GM23338 (cell line): ENCODE results near the gene ZBTB40. TPM values are rescaled to one million over a fixed set of nuclear protein-coding genes. Genes with fewer than 3 reads are reported as not detected.

Experiments used
- ATAC-seq: fragments of 200-7000 bp; cut with Tn5 transposase; 3 replicates; pipeline ENCODE4 v1.9.1; 2020
- DNase-seq: peaks from one replicate; pipeline ENCODE4 v3.0.0-alpha.2; 2015; ENCODE audit warnings: low spot score
- H2AFZ ChIP-seq: fragments of 200-600 bp; sonication (generic); 2 replicates; pipeline ENCODE4 v1.8.0; 2016; ENCODE audit warnings: antibody characterized with exemption, mild to moderate bottlenecking, moderate library complexity
- H3F3A ChIP-seq: fragments of 200-600 bp; sonication (generic); replicated peaks from 2 replicates; pipeline ENCODE4 v1.8.0; 2017; ENCODE audit warnings: antibody characterized with exemption, mixed run types, low read depth
- H3K27ac ChIP-seq: fragments of 200-600 bp; sonication (generic); 2 replicates; pipeline ENCODE4 v1.6.1; 2016; ENCODE audit warnings: low read depth
- H3K27me3 ChIP-seq: fragments of 200-600 bp; sonication (generic); 2 replicates; pipeline ENCODE4 v1.8.0; 2016; ENCODE audit warnings: mild to moderate bottlenecking, mixed run types, moderate library complexity; ENCODE audit not compliant: insufficient read depth
- H3K36me3 ChIP-seq: fragments of 200-600 bp; sonication (generic); 2 replicates; pipeline ENCODE4 v1.8.0; 2016; ENCODE audit warnings: mild to moderate bottlenecking; ENCODE audit not compliant: insufficient read depth
- H3K4me1 ChIP-seq: fragments of 200-600 bp; sonication (generic); 2 replicates; pipeline ENCODE4 v1.8.0; 2016; ENCODE audit warnings: mild to moderate bottlenecking, moderate library complexity; ENCODE audit not compliant: insufficient read depth
- H3K4me2 ChIP-seq: fragments of 200-600 bp; sonication (generic); 2 replicates; pipeline ENCODE4 v1.7.1; 2017; ENCODE audit warnings: mixed run types
- H3K4me3 ChIP-seq: fragments of 200-600 bp; sonication (generic); 2 replicates; pipeline ENCODE4 v1.6.1; 2016; ENCODE audit warnings: mixed run types
- H3K79me2 ChIP-seq: fragments of 200-600 bp; sonication (generic); replicated peaks from 2 replicates; pipeline ENCODE4 v1.8.0; 2017; ENCODE audit warnings: mild to moderate bottlenecking; ENCODE audit not compliant: insufficient read depth
- H3K9me2 ChIP-seq: fragments of 200-600 bp; sonication (generic); 2 replicates; pipeline ENCODE4 v1.8.0; 2017; ENCODE audit not compliant: insufficient read depth
- H4K20me1 ChIP-seq: fragments of 200-600 bp; sonication (generic); replicated peaks from 2 replicates; pipeline ENCODE4 v1.8.0; 2017; ENCODE audit warnings: mild to moderate bottlenecking; ENCODE audit not compliant: insufficient read depth
- H3K27ac Mint-ChIP-seq: 2 replicates; pipeline ENCODE4 v1.8.0; 2020; ENCODE audit warnings: inconsistent platforms, mild to moderate bottlenecking, moderate library complexity, mixed read lengths
- H3K27me3 Mint-ChIP-seq: 3 replicates; pipeline ENCODE4 v1.8.0; 2022; ENCODE audit warnings: low read depth, mild to moderate bottlenecking, moderate library complexity, mixed read lengths, inconsistent platforms; ENCODE audit not compliant: insufficient read depth, poor library complexity
- H3K36me3 Mint-ChIP-seq: 3 replicates; pipeline ENCODE4 v1.8.0; 2021; ENCODE audit warnings: low read depth, mild to moderate bottlenecking, inconsistent platforms, moderate library complexity, mixed read lengths
- H3K4me1 Mint-ChIP-seq: 3 replicates; pipeline ENCODE4 v1.8.0; 2020; ENCODE audit warnings: mild to moderate bottlenecking, inconsistent platforms, mixed read lengths
- H3K4me3 Mint-ChIP-seq: 3 replicates; pipeline ENCODE4 v1.8.0; 2021; ENCODE audit warnings: moderate library complexity, mild to moderate bottlenecking, inconsistent platforms, mixed read lengths
- H3K9me3 Mint-ChIP-seq: 3 replicates; pipeline ENCODE4 v1.8.0; 2020; ENCODE audit warnings: moderate library complexity, mild to moderate bottlenecking, inconsistent platforms, mixed read lengths
- POLR2AphosphoS5 ChIP-seq: IDR thresholded peaks from 2 replicates; pipeline ENCODE4 v1.6.1; 2016; ENCODE audit warnings: antibody characterized with exemption, low read depth
- polyA plus RNA-seq: library from polyadenylated mRNA; unstranded; fragments of >200 nt; fragmentation: Nextera tagmentation; extraction: Ambion mirVana; gene quantifications from 2 replicates; pipeline ENCODE4 v1.2.1, GENCODE V29; 2016
- total RNA-seq: library from RNA; depleted of rRNA; stranded (reverse); fragments of >200 nt; shearing (Covaris generic); gene quantifications from 2 replicates; pipeline ENCODE4 v1.2.3, GENCODE V29; 2014
- TF ChIP-seq, protein P1 (sequence below): fragments of 250-450 bp; sonication (Bioruptor Pico); IDR thresholded peaks from 2 replicates; pipeline ENCODE4 v1.5.0; 2020; ENCODE audit warnings: mild to moderate bottlenecking, moderate library complexity
- TF ChIP-seq, protein P2 (sequence below): IDR thresholded peaks from one replicate; pipeline ENCODE4 v1.6.1; 2018; ENCODE audit warnings: antibody characterized with exemption; ENCODE audit not compliant: unreplicated experiment

Gene ZBTB40
- total and polyA plus RNA-seq, 2 experiments from 2014 or later: 3.1 to 22.7 TPM

DNA sequence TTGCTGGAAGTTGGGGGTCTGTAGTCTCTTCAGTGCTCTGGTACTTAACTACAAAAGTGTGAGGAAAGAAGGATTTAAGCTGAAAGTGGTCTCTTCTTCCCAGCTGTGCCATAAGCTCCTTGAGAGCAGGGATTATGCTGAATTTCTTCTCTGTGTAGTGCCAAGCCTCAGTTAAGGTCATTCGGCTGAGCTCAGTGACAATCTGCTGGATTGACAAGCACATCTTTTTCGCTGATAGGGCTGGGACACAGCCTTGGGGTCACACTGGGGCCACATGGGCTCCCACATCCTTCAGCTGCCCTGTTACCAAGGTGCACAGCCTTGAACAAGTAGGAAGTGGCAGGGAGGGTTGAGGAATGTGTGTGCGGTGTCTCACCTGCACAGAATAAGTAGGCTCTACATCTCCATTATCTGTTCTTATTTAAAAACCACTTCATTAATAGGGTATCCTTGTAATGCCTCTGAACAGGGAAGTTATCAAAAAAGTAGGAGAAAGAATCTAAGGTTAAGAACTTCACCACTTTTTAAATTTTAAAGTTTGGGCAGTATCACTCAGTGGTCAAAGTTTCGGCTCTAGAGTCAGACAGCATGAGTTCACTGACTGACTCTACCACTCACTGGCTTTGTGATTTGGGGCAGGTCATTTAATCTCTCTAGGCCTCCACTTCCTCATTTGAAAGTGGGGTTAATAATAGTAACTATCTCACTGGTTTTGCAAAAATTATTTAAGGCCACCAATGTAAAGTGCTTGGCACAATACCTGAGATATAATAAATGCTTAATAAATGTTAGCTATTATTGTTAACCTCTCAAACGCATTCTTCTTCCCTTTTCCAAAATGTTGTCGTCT, 10.3 kb downstream of the ZBTB40 start (continued):
- TF ChIP-seq, protein P1, sequence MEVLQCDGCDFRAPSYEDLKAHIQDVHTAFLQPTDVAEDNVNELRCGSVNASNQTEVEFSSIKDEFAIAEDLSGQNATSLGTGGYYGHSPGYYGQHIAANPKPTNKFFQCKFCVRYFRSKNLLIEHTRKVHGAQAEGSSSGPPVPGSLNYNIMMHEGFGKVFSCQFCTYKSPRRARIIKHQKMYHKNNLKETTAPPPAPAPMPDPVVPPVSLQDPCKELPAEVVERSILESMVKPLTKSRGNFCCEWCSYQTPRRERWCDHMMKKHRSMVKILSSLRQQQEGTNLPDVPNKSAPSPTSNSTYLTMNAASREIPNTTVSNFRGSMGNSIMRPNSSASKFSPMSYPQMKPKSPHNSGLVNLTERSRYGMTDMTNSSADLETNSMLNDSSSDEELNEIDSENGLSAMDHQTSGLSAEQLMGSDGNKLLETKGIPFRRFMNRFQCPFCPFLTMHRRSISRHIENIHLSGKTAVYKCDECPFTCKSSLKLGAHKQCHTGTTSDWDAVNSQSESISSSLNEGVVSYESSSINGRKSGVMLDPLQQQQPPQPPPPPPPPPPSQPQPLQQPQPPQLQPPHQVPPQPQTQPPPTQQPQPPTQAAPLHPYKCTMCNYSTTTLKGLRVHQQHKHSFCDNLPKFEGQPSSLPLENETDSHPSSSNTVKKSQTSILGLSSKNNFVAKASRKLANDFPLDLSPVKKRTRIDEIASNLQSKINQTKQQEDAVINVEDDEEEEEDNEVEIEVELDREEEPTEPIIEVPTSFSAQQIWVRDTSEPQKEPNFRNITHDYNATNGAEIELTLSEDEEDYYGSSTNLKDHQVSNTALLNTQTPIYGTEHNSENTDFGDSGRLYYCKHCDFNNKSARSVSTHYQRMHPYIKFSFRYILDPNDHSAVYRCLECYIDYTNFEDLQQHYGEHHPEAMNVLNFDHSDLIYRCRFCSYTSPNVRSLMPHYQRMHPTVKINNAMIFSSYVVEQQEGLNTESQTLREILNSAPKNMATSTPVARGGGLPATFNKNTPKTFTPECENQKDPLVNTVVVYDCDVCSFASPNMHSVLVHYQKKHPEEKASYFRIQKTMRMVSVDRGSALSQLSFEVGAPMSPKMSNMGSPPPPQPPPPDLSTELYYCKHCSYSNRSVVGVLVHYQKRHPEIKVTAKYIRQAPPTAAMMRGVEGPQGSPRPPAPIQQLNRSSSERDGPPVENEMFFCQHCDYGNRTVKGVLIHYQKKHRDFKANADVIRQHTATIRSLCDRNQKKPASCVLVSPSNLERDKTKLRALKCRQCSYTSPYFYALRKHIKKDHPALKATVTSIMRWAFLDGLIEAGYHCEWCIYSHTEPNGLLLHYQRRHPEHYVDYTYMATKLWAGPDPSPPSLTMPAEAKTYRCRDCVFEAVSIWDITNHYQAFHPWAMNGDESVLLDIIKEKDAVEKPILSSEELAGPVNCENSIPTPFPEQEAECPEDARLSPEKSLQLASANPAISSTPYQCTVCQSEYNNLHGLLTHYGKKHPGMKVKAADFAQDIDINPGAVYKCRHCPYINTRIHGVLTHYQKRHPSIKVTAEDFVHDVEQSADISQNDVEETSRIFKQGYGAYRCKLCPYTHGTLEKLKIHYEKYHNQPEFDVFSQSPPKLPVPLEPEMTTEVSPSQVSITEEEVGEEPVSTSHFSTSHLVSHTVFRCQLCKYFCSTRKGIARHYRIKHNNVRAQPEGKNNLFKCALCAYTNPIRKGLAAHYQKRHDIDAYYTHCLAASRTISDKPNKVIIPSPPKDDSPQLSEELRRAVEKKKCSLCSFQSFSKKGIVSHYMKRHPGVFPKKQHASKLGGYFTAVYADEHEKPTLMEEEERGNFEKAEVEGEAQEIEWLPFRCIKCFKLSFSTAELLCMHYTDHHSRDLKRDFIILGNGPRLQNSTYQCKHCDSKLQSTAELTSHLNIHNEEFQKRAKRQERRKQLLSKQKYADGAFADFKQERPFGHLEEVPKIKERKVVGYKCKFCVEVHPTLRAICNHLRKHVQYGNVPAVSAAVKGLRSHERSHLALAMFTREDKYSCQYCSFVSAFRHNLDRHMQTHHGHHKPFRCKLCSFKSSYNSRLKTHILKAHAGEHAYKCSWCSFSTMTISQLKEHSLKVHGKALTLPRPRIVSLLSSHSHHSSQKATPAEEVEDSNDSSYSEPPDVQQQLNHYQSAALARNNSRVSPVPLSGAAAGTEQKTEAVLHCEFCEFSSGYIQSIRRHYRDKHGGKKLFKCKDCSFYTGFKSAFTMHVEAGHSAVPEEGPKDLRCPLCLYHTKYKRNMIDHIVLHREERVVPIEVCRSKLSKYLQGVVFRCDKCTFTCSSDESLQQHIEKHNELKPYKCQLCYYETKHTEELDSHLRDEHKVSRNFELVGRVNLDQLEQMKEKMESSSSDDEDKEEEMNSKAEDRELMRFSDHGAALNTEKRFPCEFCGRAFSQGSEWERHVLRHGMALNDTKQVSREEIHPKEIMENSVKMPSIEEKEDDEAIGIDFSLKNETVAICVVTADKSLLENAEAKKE (CRISPR knock-in tag): no peak
- TF ChIP-seq, protein P2, sequence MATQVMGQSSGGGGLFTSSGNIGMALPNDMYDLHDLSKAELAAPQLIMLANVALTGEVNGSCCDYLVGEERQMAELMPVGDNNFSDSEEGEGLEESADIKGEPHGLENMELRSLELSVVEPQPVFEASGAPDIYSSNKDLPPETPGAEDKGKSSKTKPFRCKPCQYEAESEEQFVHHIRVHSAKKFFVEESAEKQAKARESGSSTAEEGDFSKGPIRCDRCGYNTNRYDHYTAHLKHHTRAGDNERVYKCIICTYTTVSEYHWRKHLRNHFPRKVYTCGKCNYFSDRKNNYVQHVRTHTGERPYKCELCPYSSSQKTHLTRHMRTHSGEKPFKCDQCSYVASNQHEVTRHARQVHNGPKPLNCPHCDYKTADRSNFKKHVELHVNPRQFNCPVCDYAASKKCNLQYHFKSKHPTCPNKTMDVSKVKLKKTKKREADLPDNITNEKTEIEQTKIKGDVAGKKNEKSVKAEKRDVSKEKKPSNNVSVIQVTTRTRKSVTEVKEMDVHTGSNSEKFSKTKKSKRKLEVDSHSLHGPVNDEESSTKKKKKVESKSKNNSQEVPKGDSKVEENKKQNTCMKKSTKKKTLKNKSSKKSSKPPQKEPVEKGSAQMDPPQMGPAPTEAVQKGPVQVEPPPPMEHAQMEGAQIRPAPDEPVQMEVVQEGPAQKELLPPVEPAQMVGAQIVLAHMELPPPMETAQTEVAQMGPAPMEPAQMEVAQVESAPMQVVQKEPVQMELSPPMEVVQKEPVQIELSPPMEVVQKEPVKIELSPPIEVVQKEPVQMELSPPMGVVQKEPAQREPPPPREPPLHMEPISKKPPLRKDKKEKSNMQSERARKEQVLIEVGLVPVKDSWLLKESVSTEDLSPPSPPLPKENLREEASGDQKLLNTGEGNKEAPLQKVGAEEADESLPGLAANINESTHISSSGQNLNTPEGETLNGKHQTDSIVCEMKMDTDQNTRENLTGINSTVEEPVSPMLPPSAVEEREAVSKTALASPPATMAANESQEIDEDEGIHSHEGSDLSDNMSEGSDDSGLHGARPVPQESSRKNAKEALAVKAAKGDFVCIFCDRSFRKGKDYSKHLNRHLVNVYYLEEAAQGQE: no peak

DNA sequence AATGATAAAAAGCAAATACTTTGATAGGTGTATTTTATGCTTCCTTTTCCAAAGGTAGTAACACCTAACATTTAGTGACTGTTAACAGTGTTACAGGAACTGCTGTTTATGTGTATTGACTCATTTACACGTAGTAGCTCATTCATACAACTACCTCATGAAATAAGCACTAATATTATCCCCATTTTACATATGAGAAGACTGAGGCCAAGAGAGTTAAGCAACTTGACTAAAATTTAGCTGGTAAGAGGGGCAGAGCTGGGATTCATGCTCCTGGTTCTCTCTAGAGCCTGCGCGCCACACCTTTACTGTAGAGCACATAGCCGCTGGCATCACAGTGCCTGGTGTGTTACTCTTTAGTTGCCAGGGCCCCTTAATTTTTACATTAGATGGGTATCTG, 11.3 kb downstream of the ZBTB40 start:
- H4K20me1 ChIP-seq: peaks cover 12% of the 10 kb centered on the region; the same call in 1 of the 2 replicates
- no peak overlapping the region for H2AFZ ChIP-seq
- H3K4me1 Mint-ChIP-seq: peaks cover 8% of the 10 kb centered on the region
- H3K79me2 ChIP-seq: peaks cover 94% of the 10 kb centered on the region
- ATAC-seq (no peak), DNase-seq (no peak)
- H3K4me3 ChIP-seq: no peak overlapping the region
- H3K9me3 Mint-ChIP-seq: peaks cover 21% of the 10 kb centered on the region
- H3K4me1 ChIP-seq: 0 out of 2 replicates have a peak, but pooled peaks cover 3% of the 10 kb centered on the region
- no peak overlapping the region for H3K4me2 ChIP-seq
- no peaks in the 10 kb centered on the region for H3F3A ChIP-seq
- H3K27me3 ChIP-seq: no peaks in the 10 kb centered on the region
- H3K36me3 Mint-ChIP-seq: peaks cover 12% of the 10 kb centered on the region; the same call in 2 of the 3 replicates
- H3K27me3 Mint-ChIP-seq: no peaks in the 10 kb centered on the region
- no peak overlapping the region for H3K27ac Mint-ChIP-seq
- no peaks in the 10 kb centered on the region for H3K9me2 ChIP-seq
- H3K4me3 Mint-ChIP-seq: no peak overlapping the region
- no peak overlapping the region for H3K27ac ChIP-seq
- H3K36me3 ChIP-seq: no peaks in the 10 kb centered on the region
- TF ChIP-seq POLR2AphosphoS5: no peak
- TF ChIP-seq, protein P1 (CRISPR knock-in tag): no peak
